Measurements from ENCODE around the gene CD2AP. TPM values are rescaled to one million over a fixed set of nuclear protein-coding genes. Genes with fewer than 3 reads are reported as not detected.

CD2AP gene
- total RNA-seq, 1 experiment from 2014 or later = 20.6 TPM

DNA sequence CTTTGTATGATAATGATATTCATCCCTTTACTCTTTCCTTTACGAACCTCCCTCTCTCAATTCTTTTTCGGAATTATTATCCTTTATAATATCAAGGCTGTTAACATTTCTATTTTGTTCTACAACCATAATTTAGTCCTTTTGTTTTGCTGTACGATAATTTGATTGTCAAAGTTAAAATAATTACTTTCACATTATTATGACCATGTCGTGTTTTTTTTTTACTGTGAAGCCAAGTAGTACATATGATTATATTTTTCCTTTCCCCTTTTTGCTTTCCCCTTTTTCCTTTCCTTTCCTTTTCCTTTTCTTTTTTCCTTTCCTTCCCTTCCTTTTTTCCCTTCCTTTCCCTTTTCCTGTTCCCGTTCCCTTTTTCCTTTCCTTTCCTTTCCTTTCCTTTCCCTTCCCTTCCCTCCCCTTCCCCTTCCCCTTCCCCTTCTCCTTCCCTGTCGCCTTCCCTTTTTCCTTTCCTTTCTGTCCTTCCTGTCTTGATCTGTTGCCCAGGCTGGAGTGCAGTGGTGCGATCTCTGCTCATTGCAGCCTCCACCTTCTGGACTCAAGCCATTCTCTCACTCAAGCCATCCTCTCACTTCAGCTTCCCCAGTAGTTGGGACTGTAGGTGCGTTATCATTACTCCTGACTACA is 19.5 kb downstream of the CD2AP start:
- Histone ChIP-seq H3K27ac (ENCODE audit: low read depth, low read length, poor library complexity, severe bottlenecking) (no peak overlapping the region), H3K9me3 (ENCODE audit: low read depth, low read length, poor library complexity, severe bottlenecking) (no peaks in the 10 kb centered on the region), H3K4me1 (ENCODE audit: insufficient read depth, low read length, poor library complexity, severe bottlenecking) (no peaks in the 10 kb centered on the region), H3K27me3 (replicated peaks; ENCODE audit: insufficient read depth, low read depth, low read length, poor library complexity) (no peaks in the 10 kb centered on the region), H3K4me3 (ENCODE audit: low read depth, low read length, poor library complexity, severe bottlenecking) (no peak overlapping the region), H3K36me3 (ENCODE audit: insufficient read depth, low read length, poor library complexity, severe bottlenecking) (no peaks in the 10 kb centered on the region)
- TF ChIP-seq EZH2 (IDR thresholded peaks at IDR 0.05; ENCODE audit: borderline replicate concordance, low read depth, low read length, poor library complexity, severe bottlenecking) = no peak
- TF ChIP-seq, protein P1, sequence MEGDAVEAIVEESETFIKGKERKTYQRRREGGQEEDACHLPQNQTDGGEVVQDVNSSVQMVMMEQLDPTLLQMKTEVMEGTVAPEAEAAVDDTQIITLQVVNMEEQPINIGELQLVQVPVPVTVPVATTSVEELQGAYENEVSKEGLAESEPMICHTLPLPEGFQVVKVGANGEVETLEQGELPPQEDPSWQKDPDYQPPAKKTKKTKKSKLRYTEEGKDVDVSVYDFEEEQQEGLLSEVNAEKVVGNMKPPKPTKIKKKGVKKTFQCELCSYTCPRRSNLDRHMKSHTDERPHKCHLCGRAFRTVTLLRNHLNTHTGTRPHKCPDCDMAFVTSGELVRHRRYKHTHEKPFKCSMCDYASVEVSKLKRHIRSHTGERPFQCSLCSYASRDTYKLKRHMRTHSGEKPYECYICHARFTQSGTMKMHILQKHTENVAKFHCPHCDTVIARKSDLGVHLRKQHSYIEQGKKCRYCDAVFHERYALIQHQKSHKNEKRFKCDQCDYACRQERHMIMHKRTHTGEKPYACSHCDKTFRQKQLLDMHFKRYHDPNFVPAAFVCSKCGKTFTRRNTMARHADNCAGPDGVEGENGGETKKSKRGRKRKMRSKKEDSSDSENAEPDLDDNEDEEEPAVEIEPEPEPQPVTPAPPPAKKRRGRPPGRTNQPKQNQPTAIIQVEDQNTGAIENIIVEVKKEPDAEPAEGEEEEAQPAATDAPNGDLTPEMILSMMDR (conservative IDR thresholded peaks at IDR 0.05; ENCODE audit: low read depth, low read length) = no peak
- DNase-seq (ENCODE audit: low spot score) = no peak
- intact Hi-C loops (cut with micrococcal nuclease; ENCODE audit: unreplicated experiment) = no loop called here
- no TSS peak for BruUV-seq (replicated peaks)
- ChIA-PET POLR2A (ENCODE audit: low non-redundant PET) (no interaction called here), CTCF (no interaction called here)

DNA sequence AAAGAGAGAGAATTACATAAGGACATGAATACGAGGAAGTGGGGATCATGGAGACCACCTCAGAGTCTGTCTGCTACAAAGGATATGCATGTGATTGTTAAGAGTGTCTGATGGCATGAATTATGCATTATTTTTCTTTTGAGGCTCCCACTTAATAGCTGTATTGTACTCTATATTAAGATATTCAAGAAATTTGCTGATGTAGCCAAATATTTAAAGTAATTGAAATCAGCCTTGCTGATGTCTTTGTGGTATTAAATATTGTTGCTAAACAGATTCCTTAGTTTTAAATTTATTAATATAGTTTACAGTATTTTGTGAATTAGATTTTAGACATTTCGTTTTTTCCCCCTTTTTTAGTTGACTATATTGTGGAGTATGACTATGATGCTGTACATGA is 25.3 kb downstream of the CD2AP start:
- no peak for DNase-seq (ENCODE audit: low spot score)
- H3K4me3 ChIP-seq (ENCODE audit: low read depth, low read length, poor library complexity, severe bottlenecking) = no peak overlapping the region
- intact Hi-C loops (cut with micrococcal nuclease; ENCODE audit: unreplicated experiment) = no loop called here
- no peaks in the 10 kb centered on the region for H3K27me3 ChIP-seq (replicated peaks; ENCODE audit: insufficient read depth, low read depth, low read length, poor library complexity)
- BruUV-seq (replicated peaks) = no TSS peak
- CTCF ChIA-PET = no interaction called here
- TF ChIP-seq, protein P1 (conservative IDR thresholded peaks at IDR 0.05; ENCODE audit: low read depth, low read length) = no peak
- no peaks in the 10 kb centered on the region for H3K4me1 ChIP-seq (ENCODE audit: insufficient read depth, low read length, poor library complexity, severe bottlenecking)
- no peaks in the 10 kb centered on the region for H3K36me3 ChIP-seq (ENCODE audit: insufficient read depth, low read length, poor library complexity, severe bottlenecking)
- POLR2A ChIA-PET (ENCODE audit: low non-redundant PET) = no interaction called here
- no peaks in the 10 kb centered on the region for H3K9me3 ChIP-seq (ENCODE audit: low read depth, low read length, poor library complexity, severe bottlenecking)
- H3K27ac ChIP-seq (ENCODE audit: low read depth, low read length, poor library complexity, severe bottlenecking) = no peak overlapping the region

DNA sequence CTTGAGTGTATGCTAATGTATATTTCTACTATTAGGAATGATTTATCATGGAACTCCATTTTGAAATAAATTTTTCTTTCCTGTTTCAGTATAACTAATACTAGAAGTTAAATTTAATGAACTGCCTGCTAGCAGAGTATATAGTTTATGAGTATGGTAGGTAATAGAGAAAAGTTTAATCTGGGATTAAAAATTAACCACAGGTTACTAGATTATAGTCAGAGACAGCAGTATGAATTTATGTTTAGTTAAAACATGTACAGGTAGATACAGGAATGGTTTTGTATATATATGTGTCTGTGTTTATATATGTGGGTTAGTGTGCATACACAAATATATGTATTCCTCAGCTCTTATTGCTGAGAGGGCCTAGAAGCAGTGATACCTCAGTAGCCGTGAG is 32.3 kb downstream of the CD2AP start:
- H3K4me1 ChIP-seq (ENCODE audit: insufficient read depth, low read length, poor library complexity, severe bottlenecking) = no peaks in the 10 kb centered on the region
- no TSS peak for BruUV-seq (replicated peaks)
- CTCF ChIA-PET = no interaction called here

More for the DNA sequence above, 32.3 kb downstream of the CD2AP start:
- no peak for DNase-seq (ENCODE audit: low spot score)
- Histone ChIP-seq H3K27me3 (replicated peaks; ENCODE audit: insufficient read depth, low read depth, low read length, poor library complexity) (no peaks in the 10 kb centered on the region), H3K4me3 (ENCODE audit: low read depth, low read length, poor library complexity, severe bottlenecking) (no peak overlapping the region), H3K9me3 (ENCODE audit: low read depth, low read length, poor library complexity, severe bottlenecking) (peaks cover 11% of the 10 kb centered on the region), H3K27ac (ENCODE audit: low read depth, low read length, poor library complexity, severe bottlenecking) (no peak overlapping the region), H3K36me3 (ENCODE audit: insufficient read depth, low read length, poor library complexity, severe bottlenecking) (peaks cover 3% of the 10 kb centered on the region)
- intact Hi-C loops (cut with micrococcal nuclease; ENCODE audit: unreplicated experiment) = no loop called here
- TF ChIP-seq, protein P1 (conservative IDR thresholded peaks at IDR 0.05; ENCODE audit: low read depth, low read length) = no peak
- POLR2A ChIA-PET (ENCODE audit: low non-redundant PET) = no interaction called here

Data from A673 (cell line).